Neural progenitor cell (in vitro differentiated cells): Measurements from ENCODE around the gene NME9.

Experiments
- EZH2 ChIP-seq: fragments of 200-600 bp; sonication (generic); IDR thresholded peaks from 2 replicates; pipeline ENCODE4 v1.6.1; 2017; ENCODE audit warnings: antibody characterized with exemption, mild to moderate bottlenecking, moderate library complexity
- EZH2phosphoT487 ChIP-seq: fragments of 200-600 bp; sonication (generic); IDR thresholded peaks from 2 replicates; pipeline ENCODE4 v1.6.1; 2017; ENCODE audit warnings: antibody characterized with exemption
- TF ChIP-seq, protein P1 (sequence below): fragments of 200-600 bp; sonication (generic); IDR thresholded peaks from 2 replicates; pipeline ENCODE4 v1.5.1; 2017; ENCODE audit warnings: antibody characterized with exemption, mild to moderate bottlenecking

DNA sequence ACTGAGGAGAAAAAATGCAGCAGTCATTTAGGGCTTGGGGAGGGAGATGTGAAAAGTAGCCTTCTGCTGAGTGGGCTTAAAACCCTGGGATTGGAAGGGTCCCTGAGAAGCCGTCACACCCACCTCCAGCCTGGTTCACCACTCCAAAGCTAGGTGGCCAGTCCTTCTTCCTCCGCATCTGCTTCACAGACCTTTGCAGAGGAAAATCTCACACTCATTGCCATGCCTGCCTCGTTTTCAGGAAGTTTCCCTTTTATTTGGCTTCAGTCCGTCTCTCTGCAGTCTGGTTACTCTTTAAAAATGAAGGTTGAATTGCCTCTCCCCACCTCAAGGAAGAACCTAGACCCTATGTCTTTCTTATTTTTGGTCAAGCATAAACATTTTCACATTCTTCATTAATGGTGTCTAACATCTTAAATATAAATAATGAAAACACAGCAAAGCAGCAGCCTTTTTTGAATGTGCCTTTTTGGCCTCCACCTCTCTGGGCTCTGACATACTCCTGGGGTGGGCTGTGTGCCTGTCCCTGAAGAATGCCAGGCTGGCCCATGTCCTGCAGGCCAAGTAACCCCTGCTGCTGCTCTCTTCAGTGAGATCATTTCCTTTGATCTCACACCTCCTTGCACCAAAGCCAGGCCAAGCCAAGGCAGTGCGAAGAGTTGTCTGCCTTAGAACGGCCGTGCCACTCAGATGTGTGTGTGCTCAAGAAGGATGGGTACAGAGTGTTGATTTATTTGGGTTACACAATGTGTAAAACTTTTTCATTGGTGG lies 29.7 kb upstream of the NME9 start:
- TF ChIP-seq, protein P1, sequence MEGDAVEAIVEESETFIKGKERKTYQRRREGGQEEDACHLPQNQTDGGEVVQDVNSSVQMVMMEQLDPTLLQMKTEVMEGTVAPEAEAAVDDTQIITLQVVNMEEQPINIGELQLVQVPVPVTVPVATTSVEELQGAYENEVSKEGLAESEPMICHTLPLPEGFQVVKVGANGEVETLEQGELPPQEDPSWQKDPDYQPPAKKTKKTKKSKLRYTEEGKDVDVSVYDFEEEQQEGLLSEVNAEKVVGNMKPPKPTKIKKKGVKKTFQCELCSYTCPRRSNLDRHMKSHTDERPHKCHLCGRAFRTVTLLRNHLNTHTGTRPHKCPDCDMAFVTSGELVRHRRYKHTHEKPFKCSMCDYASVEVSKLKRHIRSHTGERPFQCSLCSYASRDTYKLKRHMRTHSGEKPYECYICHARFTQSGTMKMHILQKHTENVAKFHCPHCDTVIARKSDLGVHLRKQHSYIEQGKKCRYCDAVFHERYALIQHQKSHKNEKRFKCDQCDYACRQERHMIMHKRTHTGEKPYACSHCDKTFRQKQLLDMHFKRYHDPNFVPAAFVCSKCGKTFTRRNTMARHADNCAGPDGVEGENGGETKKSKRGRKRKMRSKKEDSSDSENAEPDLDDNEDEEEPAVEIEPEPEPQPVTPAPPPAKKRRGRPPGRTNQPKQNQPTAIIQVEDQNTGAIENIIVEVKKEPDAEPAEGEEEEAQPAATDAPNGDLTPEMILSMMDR, result no peak
- TF ChIP-seq EZH2 (no peak), EZH2phosphoT487 (no peak)
